Aorta (tissue), 5 donors: ENCODE measurements around the gene CD44. TPM values are rescaled to one million over a fixed set of nuclear protein-coding genes. Genes with fewer than 3 reads are reported as not detected.

ENCODE experiments used
- ATAC-seq: fragments of 200-7000 bp; cut with Tn5 transposase; one replicate; pipeline ENCODE4 v1.9.1; 2022; ENCODE audit warnings: moderate library complexity; ENCODE audit not compliant: low FRiP score
- DNase-seq, 2 donors: peaks; one replicate each; pipeline ENCODE4 v3.0.0-alpha.2; 2020
- H3K27ac ChIP-seq, 2 donors: one replicate each; pipeline ENCODE4 v1.5.1; 2013; ENCODE audit warnings: low read length in 2 of 2, mild to moderate bottlenecking in 2 of 2, moderate library complexity in 2 of 2, control low read depth in 1 of 2, inconsistent platforms in 1 of 2, low read depth in 1 of 2
- H3K27me3 ChIP-seq, 2 donors: one replicate each; pipeline ENCODE4 v1.6.1; 2013; ENCODE audit warnings: control low read depth in 1 of 2, low read length in 1 of 2, mild to moderate bottlenecking in 1 of 2, moderate library complexity in 1 of 2; ENCODE audit not compliant: insufficient read depth in 2 of 2, control insufficient read depth in 1 of 2
- H3K36me3 ChIP-seq, 2 donors: one replicate each; pipeline ENCODE4 v1.6.1; 2013; ENCODE audit warnings: control low read depth in 1 of 2, low read length in 1 of 2, mild to moderate bottlenecking in 1 of 2; ENCODE audit not compliant: insufficient read depth in 2 of 2, control insufficient read depth in 1 of 2
- H3K4me1 ChIP-seq, 2 donors: one replicate each; pipeline ENCODE4 v1.6.1; 2013; ENCODE audit warnings: low read length in 2 of 2, control low read depth in 1 of 2, mild to moderate bottlenecking in 1 of 2, moderate library complexity in 1 of 2; ENCODE audit not compliant: insufficient read depth in 2 of 2, control insufficient read depth in 1 of 2
- H3K4me3 ChIP-seq, 2 donors: one replicate each; pipeline ENCODE4 v1.5.1; 2013; ENCODE audit warnings: low read length in 2 of 2, control low read depth in 1 of 2, mild to moderate bottlenecking in 1 of 2
- H3K9me3 ChIP-seq: one replicate; pipeline ENCODE4 v1.6.1; 2013; ENCODE audit warnings: mild to moderate bottlenecking, low read length; ENCODE audit not compliant: control insufficient read depth
- WGBS, 2 donors: extraction: QIAGEN DNeasy Blood & Tissue Kit; methylation state at CpG; one replicate each; pipeline ENCODE4 v1.1.7; 2013; 5-methylcytosine and 5-hydroxymethylcytosine counted together
- intact Hi-C, 2 donors: fragments of 100-400 bp; cut with DNase I; formaldehyde crosslinking; loops; one replicate each; pipeline versions ENCODE4 v1.14.2 to v1.15.0; 2022
- polyA plus RNA-seq, 2 donors: library from polyadenylated mRNA; stranded (reverse); fragments of 200-250 nt; gene quantifications; one replicate each; pipeline ENCODE4 v1.2.3, GENCODE V29; 2013
- total RNA-seq, 2 donors: library from RNA; stranded (reverse); fragmentation: NEBNext Ultra II Directional; extraction: Animal tissue kit (Norgen Biotek cat#: 25700); gene quantifications; one replicate each; pipeline ENCODE4 v1.2.1, GENCODE V29; 2021
- donor health status: healthy with polysubstance abuse.
- donor health status: Bipolar disorder and iron deficiency.
- donor health status: DM: no; HTN: no; CAD: no.
- donor health status: DM: no; HTN: no; CAD: no.
- donor health status: DM: yes; HTN: yes; CAD: no.

The CD44 gene
- total and polyA plus RNA-seq, 4 donors: 70.0 to 462 (median 217) TPM

GRCh38 chr11:35154952-35155351, 16.0 kb downstream of the CD44 start:
- ATAC-seq (no peak), DNase-seq (no peak)
- H3K36me3 ChIP-seq: peaks cover 0 to 2% of the 10 kb centered on the region in 2 donors
- intact Hi-C loops: loop anchor here in 1 of 2 donors (2.0 kb wide), 1 partner anchor 78 kb away; no protein-coding TSS in a partner anchor
- H3K27me3 ChIP-seq: no peaks in the 10 kb centered on the region
- 98 to 100% methylated on average over 1 of the region's 1 CpG for WGBS, 2 donors
- no peaks in the 10 kb centered on the region for H3K9me3 ChIP-seq
- H3K27ac ChIP-seq: no peak overlapping the region
- peaks cover 16 to 47% of the 10 kb centered on the region in 2 donors for H3K4me1 ChIP-seq
- H3K4me3 ChIP-seq: no peak overlapping the region

GRCh38 chr11:35155677-35156076, 16.7 kb downstream of the CD44 start:
- ATAC-seq (no peak), DNase-seq (no peak)
- H3K27ac ChIP-seq: no peak overlapping the region
- H3K4me3 ChIP-seq: no peak overlapping the region
- peaks cover 0 to 2% of the 10 kb centered on the region in 2 donors for H3K36me3 ChIP-seq
- no peaks in the 10 kb centered on the region for H3K9me3 ChIP-seq
- 93 to 94% methylated on average over 5 of the region's 5 CpGs for whole genome bisulfite sequencing, 2 donors
- peaks cover 16 to 47% of the 10 kb centered on the region in 2 donors for H3K4me1 ChIP-seq
- no peaks in the 10 kb centered on the region for H3K27me3 ChIP-seq
- intact Hi-C loops: loop anchor here in 1 of 2 donors (2.0 kb wide), 1 partner anchor 77 kb away; no protein-coding TSS in a partner anchor

GRCh38 chr11:35157814-35158700, 19.1 kb downstream of the CD44 start:
- no peaks in the 10 kb centered on the region for H3K9me3 ChIP-seq
- H3K4me1 ChIP-seq: peaks cover 9 to 47% of the 10 kb centered on the region in 2 donors
- H3K4me3 ChIP-seq: no peak overlapping the region
- peak overlapping the region in 1 of 2 donors; percentile 78 for H3K27ac ChIP-seq
- H3K27me3 ChIP-seq: no peaks in the 10 kb centered on the region
- DNase-seq (no peak), ATAC-seq (peak; percentile 13)
- no peaks in the 10 kb centered on the region for H3K36me3 ChIP-seq
- WGBS, 2 donors: 80 to 85% methylated on average over 12 of the region's 12 CpGs
- intact Hi-C loops: no loop called here

GRCh38 chr11:35158701-35159510, 19.9 kb downstream of the CD44 start:
- no peaks in the 10 kb centered on the region for H3K9me3 ChIP-seq
- intact Hi-C loops: no loop called here
- no peaks in the 10 kb centered on the region for H3K27me3 ChIP-seq
- DNase-seq: peak in 1 of 2 donors; percentile 50
- 60 to 79% methylated on average over 6 of the region's 6 CpGs for WGBS, 2 donors
- peak; percentile 72 for ATAC-seq
- no peak overlapping the region for H3K4me3 ChIP-seq
- peaks cover 12 to 47% of the 10 kb centered on the region in 2 donors for H3K4me1 ChIP-seq
- no peaks in the 10 kb centered on the region for H3K36me3 ChIP-seq
- H3K27ac ChIP-seq: peak overlapping the region in 1 of 2 donors; percentile 32

- Histone ChIP-seq H3K36me3 (no peaks in the 10 kb centered on the region), H3K27ac (peak overlapping the region; percentile 51 to 54), H3K4me1 (peaks cover 13 to 48% of the 10 kb centered on the region in 2 donors), H3K27me3 (no peaks in the 10 kb centered on the region), H3K9me3 (no peaks in the 10 kb centered on the region), H3K4me3 (no peak overlapping the region)
- intact Hi-C loops: no loop called here
- ATAC-seq: no peak
- 87 to 92% methylated on average over 7 of the region's 7 CpGs for WGBS, 2 donors
- no peak for DNase-seq
These were observed 21.4 kb downstream of the CD44 start for GRCh38 chr11:35160246-35160824.

GRCh38 chr11:35160902-35161597, 22.1 kb downstream of the CD44 start:
- H3K4me3 ChIP-seq: no peak overlapping the region
- no peak for DNase-seq
- peak overlapping the region; percentile 12 to 51 for H3K27ac ChIP-seq
- 93 to 94% methylated on average over 3 of the region's 3 CpGs for WGBS, 2 donors
- H3K27me3 ChIP-seq: no peaks in the 10 kb centered on the region
- intact Hi-C loops: no loop called here
- no peaks in the 10 kb centered on the region for H3K9me3 ChIP-seq
- H3K4me1 ChIP-seq: peaks cover 12 to 46% of the 10 kb centered on the region in 2 donors
- H3K36me3 ChIP-seq: no peaks in the 10 kb centered on the region
- ATAC-seq: no peak

- Histone ChIP-seq H3K36me3 (no peaks in the 10 kb centered on the region), H3K4me1 (peaks cover 12 to 40% of the 10 kb centered on the region in 2 donors), H3K27me3 (no peaks in the 10 kb centered on the region), H3K9me3 (no peaks in the 10 kb centered on the region), H3K4me3 (no peak overlapping the region), H3K27ac (peak overlapping the region in 1 of 2 donors; percentile 85)
- DNase-seq: no peak
- no peak for ATAC-seq
- 48 to 58% methylated on average over 2 of the region's 2 CpGs for WGBS, 2 donors
- intact Hi-C loops: no loop called here
These were observed 23.8 kb downstream of the CD44 start for GRCh38 chr11:35162745-35163144.

- Histone ChIP-seq H3K27me3 (no peaks in the 10 kb centered on the region), H3K9me3 (no peaks in the 10 kb centered on the region), H3K27ac (peak overlapping the region in 1 of 2 donors; percentile 16), H3K4me1 (peaks cover 10 to 41% of the 10 kb centered on the region in 2 donors), H3K4me3 (no peak overlapping the region), H3K36me3 (no peaks in the 10 kb centered on the region)
- intact Hi-C loops: no loop called here
- ATAC-seq (no peak), DNase-seq (no peak)
- WGBS, 2 donors: 47 to 62% methylated on average over 2 of the region's 2 CpGs
These were observed 24.2 kb downstream of the CD44 start for GRCh38 chr11:35163209-35163608.
